ENCODE results near the gene ARHGAP42.

DNA sequence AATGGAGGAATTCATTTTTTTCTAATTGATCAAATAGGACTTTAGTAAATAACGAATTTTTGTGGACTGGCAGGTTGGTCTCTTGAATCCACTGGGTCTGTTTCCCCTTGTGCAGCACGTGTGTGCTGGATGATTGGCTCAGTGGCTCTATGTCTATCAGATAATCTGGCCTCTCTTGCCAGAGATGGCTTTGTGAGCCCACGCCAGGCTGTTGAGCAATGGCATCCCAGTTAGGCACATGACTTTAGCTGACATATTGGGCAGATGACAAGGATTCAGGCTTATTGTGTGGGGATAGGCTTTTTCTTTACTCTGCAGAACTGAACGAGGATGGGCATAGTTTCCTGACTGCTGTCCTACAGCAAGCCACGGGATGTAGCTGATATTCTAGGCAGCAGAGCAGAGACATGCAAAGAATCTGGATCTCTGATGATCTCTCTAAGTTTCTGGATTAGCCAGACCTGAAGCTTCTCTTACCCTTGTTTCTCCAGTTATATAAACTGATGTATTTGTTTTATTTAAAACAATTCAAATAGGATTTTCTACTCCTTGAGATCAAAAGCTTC is 144.9 kb downstream of the ARHGAP42 start:
- TF ChIP-seq POLR2A (IDR thresholded peaks at IDR 0.05) = no peak
- no peak for TF ChIP-seq CTCF (IDR thresholded peaks at IDR 0.05)
